GM18499 (cell line): ENCODE results near the gene SEMA5B.

Experiments used
- ATAC-seq: cut with Tn5 transposase; IDR thresholded peaks from one replicate; pipeline ENCODE4 v1.9.1; 2021; ENCODE audit warnings: moderate number of reproducible peaks; ENCODE audit not compliant: insufficient read depth, unreplicated experiment

Gene SEMA5B

DNA sequence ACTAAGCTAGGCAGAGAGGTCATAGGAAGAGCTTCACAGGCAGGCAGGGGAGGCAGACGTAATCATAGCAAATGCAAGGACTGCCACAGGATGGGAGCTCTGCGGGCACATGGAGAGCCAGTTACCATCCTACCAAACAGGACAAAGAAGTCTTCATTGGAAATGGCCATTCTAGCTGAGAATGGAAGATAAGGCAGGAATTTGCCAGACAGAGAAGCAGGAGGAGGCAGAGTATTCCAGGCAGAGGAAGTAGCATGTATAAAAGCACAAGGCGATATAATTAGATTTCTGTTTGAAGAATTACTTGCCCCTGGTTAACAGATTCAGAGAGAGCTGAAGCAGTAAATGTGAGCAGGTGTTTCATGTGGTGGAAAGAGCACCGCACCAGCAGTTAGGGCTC is 3.5 kb upstream of the SEMA5B start:
- ATAC-seq = no peak

DNA sequence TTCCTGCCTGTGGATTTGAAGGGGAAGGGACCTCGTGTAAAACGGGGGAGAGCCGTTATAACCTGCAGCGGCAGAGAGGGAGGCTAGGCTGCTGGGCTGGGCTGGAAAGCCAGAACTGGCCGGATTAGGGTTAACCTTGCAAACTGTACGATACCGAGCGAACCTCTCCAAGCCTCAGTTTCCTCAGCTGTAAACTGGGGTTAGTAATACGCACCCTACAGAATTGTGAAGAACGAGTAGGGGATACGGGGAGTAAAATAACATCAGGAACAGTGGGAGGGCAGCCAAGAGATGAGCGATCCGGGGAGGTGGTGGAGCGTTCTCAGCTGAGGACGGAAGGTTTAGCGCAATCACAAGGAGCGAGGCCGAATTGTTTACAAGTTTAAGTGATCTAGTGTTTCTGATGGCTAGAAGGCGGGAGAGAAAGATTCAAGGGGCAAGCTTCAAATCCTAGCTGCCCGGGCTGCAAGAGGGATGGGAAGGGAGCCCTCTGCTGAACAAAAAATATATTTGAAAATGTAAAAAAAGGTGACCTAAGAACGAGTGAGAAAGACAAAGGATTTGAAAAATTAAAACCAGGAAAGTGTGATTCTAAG is 768 bp upstream of the SEMA5B start:
- ATAC-seq = no peak

DNA sequence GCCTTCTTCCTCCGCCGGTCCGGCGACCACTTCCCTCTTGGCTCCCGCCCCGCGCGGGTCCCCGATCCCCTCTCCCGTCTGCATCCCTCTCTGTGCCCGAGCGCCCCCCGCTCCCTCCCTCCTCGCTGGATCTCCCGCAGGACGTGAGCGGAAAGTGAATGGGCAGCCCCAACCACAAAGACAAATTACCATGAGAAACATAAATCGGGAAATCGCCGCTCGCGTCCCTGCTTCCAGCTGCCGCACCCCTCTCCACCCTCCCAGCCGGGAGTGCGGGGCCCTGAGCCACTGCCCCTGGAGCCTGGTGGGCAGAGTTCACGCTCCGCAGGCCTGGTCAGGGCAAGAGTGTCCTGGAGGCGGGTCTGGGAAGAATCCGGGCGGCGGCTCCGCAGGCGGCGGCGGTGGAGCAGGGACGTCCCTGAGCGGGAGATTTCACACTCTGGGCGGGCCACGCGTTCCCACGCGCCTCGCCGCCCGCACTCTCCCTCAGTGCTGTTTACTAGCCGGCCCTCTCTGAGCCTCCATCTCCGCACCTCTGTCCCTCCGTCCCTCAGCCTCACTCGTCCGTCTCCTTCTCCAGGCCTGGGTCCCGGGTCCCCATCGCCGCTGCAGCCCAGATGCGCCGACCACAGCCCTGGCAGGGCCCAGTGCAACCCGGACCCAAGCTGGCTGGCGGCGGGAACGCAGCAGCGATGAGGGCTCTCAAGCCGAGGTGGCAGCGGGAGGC is 835 bp downstream of the SEMA5B start:
- ATAC-seq = no peak

DNA sequence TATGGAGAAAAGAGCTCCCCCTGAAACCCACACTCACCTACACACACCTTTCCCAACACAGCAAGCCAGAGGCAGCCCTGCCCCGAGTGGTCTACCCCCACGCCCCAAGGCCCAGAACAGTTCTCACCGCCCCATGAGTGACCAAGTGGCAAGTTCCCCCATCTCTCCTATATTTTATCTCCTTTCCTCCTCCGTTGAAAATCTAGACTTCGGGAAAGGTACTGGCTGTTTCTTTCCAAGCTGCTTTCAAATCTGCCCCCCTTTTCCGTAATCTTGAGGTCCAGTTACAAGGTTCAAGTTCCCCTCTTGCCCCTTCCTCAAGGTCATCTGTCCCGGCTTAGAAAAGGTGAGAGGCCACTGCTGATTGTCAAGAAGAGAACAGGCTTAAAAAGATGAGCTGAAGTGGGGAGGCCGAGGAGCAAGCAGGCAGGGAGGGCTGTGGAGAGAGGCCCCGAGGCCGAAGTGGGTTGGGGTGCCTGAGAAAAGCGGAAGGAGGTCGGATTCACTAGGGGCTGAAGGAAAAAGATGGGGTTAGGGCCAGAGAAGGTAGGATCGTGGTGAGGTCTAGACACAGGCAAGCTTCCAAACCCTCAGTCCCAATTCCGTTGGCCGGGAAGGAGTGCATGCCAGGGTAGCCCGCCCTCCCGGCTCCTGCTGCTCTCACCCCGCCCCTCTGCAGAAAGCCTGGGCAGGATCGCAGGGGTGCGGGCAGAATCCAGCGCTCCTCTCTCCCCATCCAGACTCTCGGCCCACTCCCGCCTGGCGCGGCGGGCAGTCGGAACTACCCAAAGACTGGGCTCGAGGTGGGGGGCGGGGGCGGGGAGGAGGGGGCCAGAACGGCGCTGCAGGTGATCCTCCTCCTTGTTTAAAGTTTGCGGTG is 1.7 kb downstream of the SEMA5B start:
- no peak for ATAC-seq

DNA sequence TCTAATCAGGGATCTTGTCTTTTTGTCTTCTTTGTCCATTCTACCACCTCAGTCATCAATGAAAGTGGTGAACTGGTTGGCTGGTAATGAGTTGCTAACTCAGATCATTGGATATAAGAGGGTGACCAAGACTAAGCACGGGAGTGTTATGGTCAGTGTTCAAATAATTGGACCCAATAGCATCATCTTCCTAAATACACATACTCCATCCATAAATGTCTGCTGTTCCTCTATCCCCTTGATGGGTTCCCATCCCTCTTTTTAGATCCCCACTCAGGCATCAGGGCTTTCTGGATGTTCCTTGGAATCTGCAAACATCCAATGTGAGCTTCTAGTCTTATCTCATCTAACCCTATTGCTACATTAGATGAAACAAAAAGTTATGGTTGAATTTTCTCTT is 3.5 kb downstream of the SEMA5B start:
- ATAC-seq = no peak

DNA sequence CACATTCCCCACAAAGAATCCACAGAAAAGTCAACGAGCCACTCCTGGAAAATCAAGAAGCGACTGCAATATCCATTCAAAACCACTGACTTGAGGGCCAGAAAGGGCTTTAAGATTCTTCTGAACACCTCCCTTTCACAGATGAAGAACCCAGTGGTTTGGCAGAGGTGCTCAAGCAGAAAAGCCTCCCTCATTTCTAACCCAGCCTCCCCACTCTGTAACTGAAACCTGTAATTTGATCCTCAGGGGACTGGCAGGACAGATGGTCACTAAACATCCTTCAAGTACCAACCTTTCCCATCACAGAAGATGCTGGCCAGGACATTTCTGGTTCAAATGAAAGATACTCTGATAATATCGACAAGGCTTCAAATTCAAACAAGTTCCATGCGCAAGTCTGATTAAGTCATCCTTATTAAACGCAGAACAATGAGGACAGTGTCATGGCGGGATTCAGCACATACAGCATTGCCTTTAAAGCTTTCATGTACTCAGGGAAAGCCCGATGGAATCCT is 5.5 kb downstream of the SEMA5B start:
- no peak for ATAC-seq

DNA sequence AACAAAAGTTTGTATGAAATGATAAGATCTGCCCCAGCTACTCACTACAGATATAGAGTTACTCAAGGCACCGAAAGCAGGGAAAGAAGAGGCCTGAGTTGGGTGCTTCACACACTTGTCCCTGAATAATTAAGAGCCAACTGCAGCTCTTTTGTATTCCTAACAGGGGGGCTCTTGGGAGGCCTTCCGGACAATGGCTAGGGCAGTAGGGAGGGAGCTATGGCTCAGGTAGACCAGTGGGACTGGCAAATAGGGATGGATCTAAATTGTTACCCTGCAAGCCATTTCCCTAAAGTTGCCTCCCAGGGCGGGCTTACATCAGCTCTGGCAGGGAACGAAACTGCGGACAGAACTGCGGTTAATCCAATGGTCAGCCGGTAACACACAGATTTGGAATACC is 6.2 kb downstream of the SEMA5B start:
- ATAC-seq = no peak

DNA sequence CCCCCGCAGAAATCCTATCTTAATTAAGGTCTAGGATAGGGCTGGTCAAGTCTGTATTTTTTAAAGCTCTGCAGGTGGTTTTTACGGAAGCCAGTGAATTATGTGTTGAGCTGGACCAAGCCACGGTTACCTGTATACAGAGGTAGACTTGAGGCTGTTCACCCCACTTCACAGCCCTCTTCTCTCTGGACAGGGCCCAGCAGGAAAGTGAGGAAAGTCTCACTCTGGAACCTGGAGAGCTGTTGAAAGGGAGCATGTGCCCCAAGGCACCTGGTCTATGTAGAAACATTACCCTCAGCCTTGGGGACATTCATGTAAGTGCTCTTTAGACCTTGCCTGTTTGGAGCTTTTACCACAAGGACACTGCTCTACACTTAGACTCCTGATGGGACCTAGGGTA is 6.9 kb downstream of the SEMA5B start:
- no peak for ATAC-seq

DNA sequence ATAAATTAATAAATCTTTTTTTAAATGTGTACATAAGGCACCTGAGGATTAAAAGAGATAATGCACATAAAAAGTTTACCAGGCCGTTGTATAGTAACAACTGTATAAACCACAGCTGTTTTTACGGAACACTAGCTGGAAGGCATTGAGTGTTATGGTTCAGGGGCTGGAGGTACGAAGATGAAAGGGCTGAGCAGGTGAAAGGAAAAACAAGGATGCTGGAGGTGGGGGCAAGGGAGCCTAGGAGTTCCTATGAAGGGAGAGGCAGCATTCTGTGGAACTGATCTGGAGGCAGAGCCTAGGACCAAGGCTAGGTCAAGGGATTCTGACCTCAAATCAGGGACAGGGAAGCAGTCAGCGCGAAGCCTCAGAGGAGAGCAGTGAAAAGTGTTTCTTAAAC is 8.0 kb downstream of the SEMA5B start:
- ATAC-seq = no peak

DNA sequence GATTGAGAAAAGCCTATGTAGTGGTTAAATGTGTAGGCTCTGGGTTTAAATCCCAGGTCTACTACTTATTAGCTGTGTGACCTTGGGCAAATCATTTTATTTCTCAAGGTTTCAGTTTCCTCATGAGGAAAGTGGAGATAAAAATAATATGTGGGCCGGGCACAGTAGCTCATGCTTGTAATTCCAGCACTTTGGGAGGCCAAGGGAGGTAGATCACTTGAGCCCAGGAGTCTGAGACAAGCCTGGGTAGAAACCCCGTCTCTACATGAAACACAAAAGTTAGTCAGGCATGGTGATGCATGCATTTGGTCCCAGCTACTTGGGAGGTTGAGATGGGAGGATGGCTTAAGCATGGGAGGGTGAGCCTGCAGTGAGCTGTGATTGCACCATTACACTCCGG is 8.4 kb downstream of the SEMA5B start:
- ATAC-seq = no peak

DNA sequence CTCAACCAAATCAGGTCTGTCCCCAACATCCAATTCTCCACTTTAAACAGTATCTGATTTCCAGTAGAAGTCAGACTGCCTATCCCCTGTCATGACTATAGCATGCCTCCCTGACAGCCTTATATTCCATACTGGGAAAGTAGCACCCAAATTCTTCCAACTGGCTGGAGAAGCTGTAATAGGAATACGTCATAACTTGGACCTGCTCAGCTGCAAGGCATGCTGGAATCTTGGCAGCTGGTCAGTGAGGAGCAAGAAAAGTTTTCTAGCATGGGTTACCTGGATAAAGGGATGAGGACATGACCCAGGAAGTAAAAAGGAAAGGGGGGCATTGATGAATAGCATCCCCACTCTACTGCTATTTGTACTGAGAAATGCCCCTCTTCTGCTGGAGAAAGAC is 8.9 kb downstream of the SEMA5B start:
- no peak for ATAC-seq

DNA sequence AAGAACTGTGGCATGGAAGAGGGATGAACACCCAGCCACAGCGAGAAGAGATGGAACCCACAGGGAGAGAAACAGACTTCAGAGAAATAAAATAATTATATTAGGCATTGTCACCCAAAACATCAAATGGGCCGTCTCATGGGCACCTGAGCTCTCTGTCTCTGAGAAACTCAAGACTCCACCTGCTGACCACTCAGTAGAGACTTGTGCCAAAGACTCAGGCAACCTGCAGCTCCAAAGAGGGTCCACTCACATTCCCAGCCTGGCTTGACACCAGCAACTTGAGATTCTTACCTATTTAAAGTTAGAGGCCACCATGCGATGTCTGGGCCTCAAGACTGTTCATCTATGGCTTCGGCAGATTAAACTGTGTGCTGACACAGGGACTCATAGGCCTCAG is 12.0 kb downstream of the SEMA5B start:
- ATAC-seq = no peak

DNA sequence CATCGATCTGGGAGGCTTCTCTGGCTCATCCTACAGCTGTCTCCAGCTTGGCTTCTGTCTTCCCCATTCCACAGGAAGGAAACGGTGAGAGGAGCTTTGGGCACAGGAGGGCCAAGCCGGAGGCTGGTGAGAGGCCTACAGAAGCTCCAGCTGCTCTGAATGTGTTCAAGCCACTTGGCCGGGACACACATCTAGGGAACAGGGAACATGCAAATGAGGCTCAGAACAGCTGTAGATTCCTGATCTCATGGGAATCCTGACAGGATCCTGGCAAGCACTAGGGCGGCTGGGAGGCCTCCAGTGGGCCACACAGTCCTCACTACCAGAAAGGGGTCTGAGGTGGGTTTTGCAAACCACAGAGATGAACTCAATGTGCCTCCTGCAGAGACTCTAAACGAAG is 13.7 kb downstream of the SEMA5B start:
- ATAC-seq = no peak

DNA sequence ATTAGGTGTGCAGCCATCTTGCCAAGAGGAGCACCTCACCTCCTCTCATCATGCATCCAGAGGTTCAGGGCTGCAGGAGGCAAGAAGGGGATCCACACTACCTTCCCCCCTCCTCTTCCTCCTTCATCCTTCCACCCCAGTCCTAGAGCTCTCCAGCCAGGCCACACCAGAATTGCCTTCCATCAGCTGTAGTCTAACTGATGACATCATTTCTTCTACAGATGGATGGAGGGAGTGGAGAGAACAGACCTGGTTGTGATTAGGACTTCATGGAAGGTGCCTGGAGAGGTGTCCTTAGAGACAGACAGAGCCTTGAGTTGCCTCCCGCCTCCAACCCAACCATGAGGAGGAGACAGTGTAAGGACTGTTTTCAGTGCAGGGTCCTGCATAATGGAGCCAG is 14.9 kb downstream of the SEMA5B start:
- no peak for ATAC-seq

DNA sequence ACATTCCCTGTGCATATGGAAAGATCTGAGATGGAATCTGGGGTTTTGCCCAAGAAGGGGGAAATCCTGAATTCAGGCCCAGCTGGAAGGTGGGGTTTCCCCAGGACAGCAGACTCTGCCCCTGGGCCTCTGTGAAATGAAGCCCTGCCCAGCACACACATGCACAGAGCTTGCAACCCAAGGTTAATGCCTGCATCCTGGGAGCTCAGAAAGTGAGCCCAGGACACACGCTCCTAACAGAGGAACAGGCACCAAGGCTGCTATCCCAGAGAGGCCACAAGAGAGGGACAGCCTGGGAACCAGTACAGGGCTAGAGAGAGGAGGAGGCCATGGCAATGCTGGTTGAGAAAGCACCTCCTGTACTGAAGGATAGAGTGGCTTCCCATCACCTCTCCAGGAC is 16.1 kb downstream of the SEMA5B start:
- no peak for ATAC-seq

DNA sequence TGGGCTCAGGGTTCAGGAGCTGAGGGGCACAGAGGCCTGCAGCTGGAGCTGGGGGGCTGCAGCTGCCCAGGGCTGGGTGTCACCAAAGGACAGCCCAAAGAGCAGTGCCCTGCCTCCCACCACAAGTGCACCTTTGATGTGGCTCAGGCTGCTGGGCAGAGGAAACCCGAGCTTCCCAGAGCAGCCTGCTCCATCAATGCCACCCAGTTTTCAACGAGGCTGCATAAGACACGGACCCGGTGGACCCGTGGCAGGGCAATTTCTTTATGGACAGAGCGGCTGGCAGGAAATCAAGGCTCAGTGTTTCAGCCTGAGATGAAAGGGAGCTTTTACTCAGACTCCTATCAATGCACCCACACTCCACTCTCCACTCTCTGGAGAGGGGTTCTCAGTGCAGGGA is 18.7 kb downstream of the SEMA5B start:
- ATAC-seq = no peak

DNA sequence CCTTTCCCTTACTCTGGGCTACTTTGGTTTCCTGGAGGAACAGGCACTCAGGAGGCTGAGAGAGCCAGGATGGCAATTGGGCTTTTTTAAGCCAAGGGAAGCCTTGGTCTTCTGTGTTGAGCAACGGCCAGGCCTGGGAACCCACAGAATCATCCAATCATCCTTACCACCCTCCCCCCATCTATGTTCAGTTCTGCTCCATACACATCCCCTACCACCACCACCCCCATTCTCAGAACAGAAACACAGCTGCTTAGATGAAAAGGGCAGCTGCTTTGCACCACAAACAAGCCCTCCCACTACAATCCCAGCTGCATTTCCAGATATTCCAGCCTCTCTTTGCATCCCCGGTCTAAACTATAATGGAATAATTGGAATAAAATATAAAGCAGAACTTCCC is 21.0 kb downstream of the SEMA5B start:
- ATAC-seq = no peak

DNA sequence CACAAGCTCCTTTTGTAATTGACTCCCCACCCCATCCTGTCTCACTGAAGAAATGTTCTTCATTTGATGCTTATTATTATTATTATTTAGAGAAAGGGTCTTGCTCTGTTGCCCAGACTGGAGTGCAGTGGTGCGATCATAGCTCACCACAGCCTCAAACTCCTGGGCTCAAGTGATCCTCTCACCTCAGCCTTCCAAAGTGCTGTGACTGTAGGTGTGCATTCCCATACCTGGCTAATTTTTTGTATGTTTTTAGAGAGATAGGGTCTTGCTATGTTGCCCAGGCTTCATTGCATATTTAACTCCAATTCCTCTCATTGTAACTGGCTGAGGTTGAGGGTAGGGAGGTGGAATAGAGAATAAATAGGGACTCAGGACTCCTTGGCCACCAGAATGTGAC is 22.3 kb downstream of the SEMA5B start:
- ATAC-seq = no peak

DNA sequence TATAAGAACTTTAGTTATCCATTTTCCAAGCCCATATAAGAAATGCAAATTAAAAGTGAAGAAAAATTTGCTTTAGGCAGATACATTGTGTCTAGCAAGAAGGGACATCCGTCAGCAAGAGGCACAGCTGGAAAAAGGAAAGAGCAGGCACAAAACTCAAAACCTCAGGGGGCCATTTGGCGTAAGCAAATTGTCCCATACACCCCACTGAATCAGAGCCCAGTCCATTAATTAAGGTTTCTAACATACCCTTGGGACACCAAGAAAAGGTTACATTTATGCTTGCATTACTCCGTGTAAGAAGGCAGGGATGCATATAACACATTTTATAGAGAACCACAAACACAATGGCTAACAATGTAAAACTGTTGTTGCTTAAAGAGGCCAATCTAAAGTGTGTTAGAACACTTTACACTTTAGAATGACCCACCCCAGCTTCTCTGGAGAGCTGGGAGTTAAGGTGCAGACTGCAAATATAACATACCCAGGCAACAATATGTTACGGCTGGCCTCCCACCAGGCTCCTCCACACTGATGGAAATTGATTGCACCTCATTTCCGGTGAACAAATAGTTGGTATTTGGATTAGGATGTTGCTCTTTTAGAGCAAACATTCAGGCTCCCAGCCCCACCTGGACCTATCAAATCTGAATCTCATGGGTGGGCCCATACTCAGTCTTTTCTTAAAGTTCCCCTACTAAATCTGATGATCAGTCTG is 23.2 kb downstream of the SEMA5B start:
- no peak for ATAC-seq

DNA sequence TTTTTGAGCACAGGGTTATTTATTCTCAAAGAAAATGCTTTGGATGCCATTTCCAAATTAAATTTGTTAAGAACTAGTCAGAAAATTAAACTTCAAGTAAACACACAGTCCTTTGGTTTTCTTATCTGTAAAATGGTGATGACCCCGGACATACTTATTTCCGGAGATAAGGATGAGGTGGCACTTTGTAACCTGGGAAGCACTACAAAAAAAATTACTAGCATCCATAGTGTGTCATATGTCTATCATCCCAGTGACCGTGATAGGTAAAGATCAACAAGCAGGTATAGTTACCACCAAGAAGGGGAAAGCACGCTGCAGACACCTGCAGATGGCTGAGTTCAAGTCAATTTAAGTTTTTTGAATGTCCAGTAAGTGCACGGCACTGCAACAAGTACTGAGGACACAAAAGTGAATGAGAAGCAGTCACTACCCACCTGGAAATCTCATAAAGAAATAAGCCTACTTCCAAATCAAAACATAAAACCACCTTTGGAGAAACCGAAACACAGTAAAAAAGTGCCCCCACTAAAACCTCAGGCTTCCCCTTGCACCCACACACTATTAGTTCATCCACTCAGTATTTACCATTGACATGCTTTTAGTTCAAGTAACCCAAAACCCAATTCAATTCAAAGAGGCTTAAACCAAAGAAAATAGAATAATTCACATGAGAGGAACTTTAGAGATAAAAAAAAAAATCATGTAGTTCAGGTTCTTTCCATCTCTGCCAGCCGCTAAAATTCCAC is 24.6 kb downstream of the SEMA5B start:
- ATAC-seq = no peak
